H1 (cell line): ENCODE results near the gene MCFD2. TPM values are rescaled to one million over a fixed set of nuclear protein-coding genes. Genes with fewer than 3 reads are reported as not detected.

Experiments used
- CTCF ChIP-seq, 3 experiments: IDR thresholded peaks; 1 replicate in 2 of 3; 2 replicates in 1 of 3; pipeline versions ENCODE4 v1.5.1 to v1.6.1; 2011; ENCODE audit warnings: low read length in 3 of 3, mild to moderate bottlenecking in 3 of 3, inconsistent platforms in 2 of 3, low read depth in 1 of 3, moderate library complexity in 1 of 3; ENCODE audit not compliant: insufficient read depth in 1 of 3; ENCODE audit errors: control extremely low read depth in 1 of 3
- polyA plus RNA-seq, 7 experiments: library from polyadenylated mRNA; depleted of rRNA in 3 of 7; stranded (reverse) in 5 of 7; unstranded in 2 of 7; fragments of >200 nt in 5 of 7; fragments of 200-250 nt in 2 of 7; gene quantifications; 1 replicate in 5 of 7; 2 replicates in 1 of 7; 4 replicates in 1 of 7; pipeline versions ENCODE4 v1.2.1 to v1.2.3, GENCODE V29; 2011 to 2013; ENCODE audit warnings: missing spikeins in 2 of 7, mixed read lengths in 2 of 7
- total RNA-seq: library from RNA; stranded (reverse); fragmentation: NEBNext Ultra II Directional; extraction: Animal tissue kit (Norgen Biotek cat#: 25700); gene quantifications from 2 replicates; pipeline ENCODE4 v1.2.1, GENCODE V29; 2021

Gene MCFD2
- total and polyA plus RNA-seq, 2 of the 8 experiments (the other 6 are each of a cell fraction or from before 2014, with no cell fraction given) = 35.2 to 76.2 TPM

DNA sequence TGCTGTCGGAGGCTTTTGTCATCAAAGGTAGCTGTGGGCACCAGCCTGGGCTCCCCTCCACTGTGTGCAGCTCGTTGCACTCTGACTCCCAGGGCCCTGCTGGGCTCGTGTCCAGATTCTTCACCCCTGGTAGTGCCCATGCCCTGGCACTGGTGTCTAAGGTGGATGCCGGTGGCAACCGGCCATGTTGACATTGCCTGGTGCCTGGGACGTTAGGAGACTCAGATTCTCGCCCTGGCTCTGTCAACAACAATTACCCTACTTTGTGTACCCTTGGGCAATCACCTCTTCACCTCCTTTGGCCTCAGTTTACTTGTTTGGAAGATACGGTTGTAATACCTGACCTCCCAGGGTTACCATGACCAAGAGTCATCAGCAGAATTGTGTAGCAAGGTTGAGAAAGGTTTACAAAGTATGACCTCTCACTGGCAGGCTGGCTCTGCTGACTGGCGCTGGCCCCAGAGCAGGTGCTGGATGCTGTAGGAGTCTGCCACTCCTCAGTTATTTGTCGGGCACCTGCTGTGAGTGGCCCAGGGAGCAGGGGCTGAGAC is 41.5 kb upstream of the MCFD2 start (continued):
- TF ChIP-seq CTCF (IDR thresholded peaks at IDR 0.05; ENCODE audit: control extremely low read depth in 1 of 3, insufficient read depth in 1 of 3, low read depth in 1 of 3, low read length in 3 of 3) = no peak
- TF ChIP-seq, all 59 proteins: peak for 0
